GM21367 (cell line): ENCODE data around the gene CERS6.

Experiments used
- ATAC-seq: cut with Tn5 transposase; IDR thresholded peaks from one replicate; pipeline ENCODE4 v1.9.1; 2021; ENCODE audit not compliant: unreplicated experiment

The CERS6 gene

GRCh38 chr2:168722592-168722991, 266.5 kb downstream of the CERS6 start:
- no peak for ATAC-seq

- ATAC-seq, result no peak
Measured at GRCh38 chr2:168723275-168723899, 267.3 kb downstream of the CERS6 start.

- no peak for ATAC-seq
Measured at GRCh38 chr2:168726375-168726774, 270.3 kb downstream of the CERS6 start.

GRCh38 chr2:168727904-168728470, 271.9 kb downstream of the CERS6 start:
- ATAC-seq, result no peak

GRCh38 chr2:168729455-168729854, 273.4 kb downstream of the CERS6 start:
- no peak for ATAC-seq

GRCh38 chr2:168730344-168730743, 274.3 kb downstream of the CERS6 start:
- no peak for ATAC-seq

DNA sequence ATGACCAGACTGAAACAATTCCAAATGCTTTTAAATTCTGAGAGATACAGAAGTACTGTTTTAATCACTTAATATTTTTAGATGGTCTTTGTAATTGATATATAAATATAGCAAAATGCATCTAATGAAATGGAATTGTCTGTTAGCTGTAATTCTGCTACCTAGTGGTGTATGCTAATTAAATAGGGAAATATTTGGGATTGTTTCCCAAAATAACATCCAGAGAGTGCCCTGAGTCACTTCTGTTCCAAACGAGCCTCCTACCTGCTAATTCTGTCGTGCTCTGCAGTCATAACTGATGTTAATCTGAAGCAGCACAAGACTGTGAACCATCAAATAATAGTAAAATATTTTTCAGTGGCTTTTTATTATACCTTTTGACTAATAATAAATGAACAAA, 274.9 kb downstream of the CERS6 start:
- no peak for ATAC-seq

DNA sequence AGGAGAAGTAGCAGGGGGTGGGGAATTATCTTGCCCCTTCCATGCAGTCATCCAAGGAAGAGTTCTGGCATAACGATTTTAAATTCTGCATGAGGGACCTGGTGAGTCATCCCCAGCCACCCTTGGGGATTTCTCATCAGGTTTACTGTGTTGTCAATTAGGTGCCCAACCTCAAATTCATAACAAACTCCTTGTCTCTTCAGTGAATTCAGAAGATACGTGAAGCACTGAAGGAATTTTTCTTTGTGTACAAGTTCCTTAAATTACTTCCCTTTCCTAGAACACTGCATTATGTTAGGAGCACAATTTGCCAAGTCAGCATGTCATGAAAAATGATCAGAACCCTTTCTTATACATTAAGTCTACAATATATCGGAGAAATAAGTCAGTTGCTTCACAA, 275.5 kb downstream of the CERS6 start:
- ATAC-seq, result no peak

- no peak for ATAC-seq
Measured at GRCh38 chr2:168732100-168732499, 276.0 kb downstream of the CERS6 start.

- ATAC-seq, result no peak
Measured at GRCh38 chr2:168732506-168732905, 276.4 kb downstream of the CERS6 start.

DNA sequence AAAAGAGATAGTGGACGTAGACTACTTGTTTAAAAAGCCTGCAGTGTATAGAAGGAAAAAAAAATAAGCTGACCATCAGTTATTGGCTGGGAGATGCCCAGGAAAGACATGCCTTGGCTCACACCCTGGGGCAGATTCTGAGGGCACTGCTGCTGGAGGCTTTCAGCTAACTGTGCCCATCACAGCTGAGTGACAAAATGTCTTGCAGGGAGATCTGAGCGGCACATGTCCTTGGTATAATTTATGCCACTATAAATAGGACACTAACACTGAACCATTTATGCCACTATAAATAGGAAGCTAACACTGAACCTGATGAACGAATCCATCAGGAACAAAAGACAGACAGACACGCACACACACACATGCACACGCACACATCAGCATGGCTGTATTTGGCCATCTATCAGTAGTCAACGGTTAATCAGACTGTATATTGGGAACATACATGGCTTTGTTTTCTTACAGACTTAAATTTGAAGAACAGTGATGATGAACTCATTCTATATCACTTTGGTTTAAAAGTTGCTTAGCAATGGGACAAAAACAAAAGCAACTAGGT, 278.2 kb downstream of the CERS6 start:
- no peak for ATAC-seq

GRCh38 chr2:168736649-168737445, 280.8 kb downstream of the CERS6 start:
- no peak for ATAC-seq

GRCh38 chr2:168738062-168738461, 282.0 kb downstream of the CERS6 start:
- no peak for ATAC-seq

DNA sequence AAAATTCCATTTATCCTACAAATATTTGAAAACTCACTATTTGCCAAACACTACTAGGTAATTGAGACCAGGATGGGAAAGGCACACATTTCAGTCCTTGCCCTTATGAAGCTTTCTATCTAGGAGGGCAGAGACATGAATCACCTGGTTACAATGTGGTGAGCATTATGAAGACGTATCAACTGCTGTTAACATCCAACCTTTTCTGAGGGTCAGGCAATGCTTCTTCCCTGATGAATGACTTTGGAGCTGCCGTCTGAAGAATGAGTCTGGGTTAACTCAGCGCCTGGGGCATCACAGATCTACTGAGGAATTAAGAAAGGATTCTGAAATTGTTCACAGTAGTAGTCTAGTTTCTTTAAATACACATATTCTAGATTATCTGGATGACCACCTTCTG, 284.3 kb downstream of the CERS6 start:
- ATAC-seq, result no peak

GRCh38 chr2:168740788-168741187, 284.7 kb downstream of the CERS6 start:
- no peak for ATAC-seq

- ATAC-seq, result no peak
Measured at GRCh38 chr2:168742258-168742932, 286.3 kb downstream of the CERS6 start.

GRCh38 chr2:168744844-168745243, 288.8 kb downstream of the CERS6 start:
- ATAC-seq, result no peak

- no peak for ATAC-seq
Measured at GRCh38 chr2:168748461-168748860, 292.4 kb downstream of the CERS6 start.

GRCh38 chr2:168749297-168749696, 293.2 kb downstream of the CERS6 start:
- ATAC-seq, result no peak

DNA sequence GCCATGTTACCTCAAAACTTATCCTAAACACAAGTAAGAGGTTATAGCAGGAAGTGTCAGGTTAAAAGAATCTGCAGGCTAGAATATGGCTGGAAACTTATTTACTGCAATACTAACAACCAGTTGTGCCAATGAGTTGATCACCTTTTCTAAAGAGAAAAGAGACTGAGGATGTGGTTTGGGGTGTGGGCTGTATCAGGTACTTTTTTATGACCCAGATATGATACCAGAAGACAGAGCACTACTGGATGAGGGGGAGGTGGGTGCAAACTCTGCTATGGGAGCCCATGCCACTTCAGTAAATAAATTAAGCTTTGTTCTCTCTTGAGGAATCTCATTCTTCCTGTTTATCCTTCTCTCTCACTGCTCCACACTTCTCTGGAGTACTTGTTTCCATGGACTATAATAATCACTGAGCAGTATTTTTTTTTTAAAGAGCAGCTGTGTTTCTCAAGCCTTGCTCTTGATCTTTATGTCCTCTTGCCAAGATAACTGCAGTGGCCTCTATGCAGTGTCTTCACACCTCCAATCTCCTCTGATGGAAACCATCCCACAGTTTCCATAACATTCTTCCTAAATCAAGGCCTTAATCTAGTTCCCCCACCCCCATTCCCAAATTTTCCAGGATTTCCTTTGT, 295.1 kb downstream of the CERS6 start:
- ATAC-seq, result peak; percentile 63

DNA sequence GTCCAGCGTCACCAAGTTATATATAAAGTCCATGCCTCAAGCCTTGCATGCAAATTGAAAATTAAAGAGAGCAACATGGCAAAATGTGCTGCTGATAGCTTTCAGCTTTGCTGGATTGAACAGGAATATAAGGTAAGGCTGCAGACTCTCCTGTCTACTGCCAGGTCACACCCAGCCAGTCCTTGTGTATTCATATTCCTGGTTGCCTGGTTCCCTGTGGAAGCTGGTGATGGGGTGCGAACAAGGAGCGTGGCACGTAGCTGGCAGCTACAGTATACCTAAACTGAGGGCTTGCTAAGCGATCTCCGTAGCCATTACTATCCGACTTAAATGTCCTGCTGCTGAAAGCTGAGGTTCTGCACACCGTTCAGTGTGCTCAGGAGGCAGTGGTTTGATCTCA, 296.3 kb downstream of the CERS6 start:
- ATAC-seq, result no peak
